NOMO-1 treated with dmso at 0.1 percent for 144 hours (cell line): ENCODE data around the gene HNRNPM.

Experiments used
- DNase-seq: peaks from one replicate; lab custom pipeline; 2025; ENCODE audit not compliant: unreplicated experiment; lab: John Stamatoyannopoulos, UW

HNRNPM gene

GRCh38 chr19:8536282-8536681 lies 91.5 kb downstream of the HNRNPM start:
- DNase-seq: no peak

DNA sequence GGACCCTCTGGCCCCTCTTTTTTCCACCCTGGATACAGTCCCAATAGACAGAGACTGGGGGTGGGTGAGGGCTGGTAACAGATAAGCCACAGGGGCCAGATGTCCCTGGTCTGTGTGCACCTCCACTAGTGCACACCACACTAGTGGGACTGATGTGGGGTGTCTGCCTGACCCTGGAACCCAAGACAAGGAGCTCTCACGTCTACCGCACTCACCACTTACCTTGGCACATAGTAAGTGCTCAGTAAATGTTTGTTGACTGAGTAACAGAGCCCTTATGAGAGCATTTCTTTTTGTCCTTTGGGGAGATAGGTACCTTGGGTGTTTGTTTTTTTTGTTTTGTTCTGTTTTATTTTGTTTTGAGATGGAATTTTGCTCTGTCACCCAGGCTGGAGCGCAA lies 92.3 kb downstream of the HNRNPM start:
- no peak for DNase-seq
